Right renal cortex interstitium (tissue), 3 donors: ENCODE data around the gene SUPT20HL2. TPM values are rescaled to one million over a fixed set of nuclear protein-coding genes. Genes with fewer than 3 reads are reported as not detected.
"Not testable (repeated sequence)": the region's sequence is repeated elsewhere in the genome, so short reads cannot be mapped to it uniquely, and the experiment has no call there.

Experiments
- DNase-seq, 3 donors: peaks; one replicate each; pipeline ENCODE4 v3.0.0-alpha.2; 2013; ENCODE audit warnings: low read depth in 3 of 3, low spot score in 2 of 3
- polyA plus RNA-seq, 3 donors: library from polyadenylated mRNA; unstranded; fragments of 120-200 nt; gene quantifications; one replicate each; pipeline ENCODE4 v1.2.1, GENCODE V29; 2013; ENCODE audit not compliant: insufficient read length in 3 of 3

SUPT20HL2 gene
- under 1 TPM in 1 of 3 donors, not detected in 2; 0.11 TPM for polyA plus RNA-seq

GRCh38 chrX:24314019-24314635, at the start of gene SUPT20HL2:
Gene SUPT20HL2, minus strand, starts transcription at chrX:24314069. Its CDS starts 754 bp downstream, at chrX:24313315.
- no peak for DNase-seq

GRCh38 chrX:24362089-24362745, 48.3 kb upstream of the SUPT20HL2 start:
- not testable (repeated sequence) for DNase-seq

- DNase-seq: no peak
Measured at GRCh38 chrX:24360272-24360671, 46.4 kb upstream of the SUPT20HL2 start, which contains the start of gene SUPT20HL1. Gene SUPT20HL1, plus strand, starts transcription at chrX:24360639. Its CDS starts 2,122 bp downstream, at chrX:24362761.

DNA sequence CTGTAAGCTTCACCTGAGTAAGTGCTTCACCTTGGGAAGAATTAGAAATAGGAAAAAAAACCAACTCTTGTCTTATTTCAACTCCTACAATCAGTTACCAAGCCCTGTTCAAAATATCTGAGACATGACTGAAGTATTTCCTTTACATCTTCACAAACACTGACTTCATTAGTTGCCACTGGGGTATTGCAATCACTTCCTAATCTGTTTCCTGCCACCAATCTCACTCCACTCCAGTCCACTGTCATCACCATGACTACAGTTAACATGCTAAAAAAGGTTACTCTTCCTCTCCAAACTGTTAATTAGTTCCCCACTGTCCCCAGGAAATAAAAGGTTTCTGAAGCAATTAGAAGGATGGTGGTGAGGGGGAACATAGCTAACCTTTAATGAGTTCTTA, 43.2 kb upstream of the SUPT20HL2 start:
- DNase-seq: no peak

- DNase-seq: no peak
Measured at GRCh38 chrX:24355095-24355494, 41.2 kb upstream of the SUPT20HL2 start.

- no peak for DNase-seq
Measured at GRCh38 chrX:24350217-24350616, 36.3 kb upstream of the SUPT20HL2 start.

DNA sequence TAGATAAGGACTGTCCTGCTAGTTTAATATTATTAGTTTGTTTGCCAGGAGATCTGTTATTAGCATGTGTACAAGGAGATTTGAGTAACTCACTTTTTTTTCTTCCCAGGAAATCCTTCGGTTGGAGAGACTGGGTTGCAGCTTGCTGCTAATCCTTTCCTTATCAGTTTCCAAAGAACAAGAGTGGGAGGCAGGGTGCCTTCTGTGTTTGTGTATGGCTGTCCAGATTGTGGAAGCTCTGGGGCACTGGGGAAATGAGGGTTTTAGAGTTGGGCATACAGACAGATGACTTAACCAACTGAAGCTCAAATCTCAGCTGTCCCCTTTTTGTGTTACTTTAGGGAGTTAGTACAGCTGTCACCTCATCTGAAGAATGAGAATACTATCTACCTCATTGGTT, 34.0 kb upstream of the SUPT20HL2 start:
- DNase-seq: no peak

DNA sequence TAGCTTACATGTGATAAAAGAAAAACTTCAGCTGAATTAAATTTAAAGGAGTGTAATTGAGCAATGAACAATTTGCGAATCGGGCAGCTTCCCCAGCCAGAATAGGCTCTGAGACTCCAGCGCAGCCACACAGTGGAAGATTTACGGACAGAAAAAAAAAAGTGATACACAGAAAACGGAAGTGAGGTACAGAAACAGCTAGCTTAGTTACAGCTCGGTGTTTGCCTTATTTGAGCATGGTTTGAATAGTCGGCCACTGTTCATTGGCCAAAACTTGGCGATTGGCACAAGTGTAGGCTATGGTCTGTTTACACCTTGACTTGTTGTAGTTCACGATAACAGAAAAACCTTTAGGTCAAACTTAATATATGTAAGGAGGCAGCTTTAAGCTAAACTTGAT, 29.9 kb upstream of the SUPT20HL2 start:
- DNase-seq: no peak

- DNase-seq: no peak
Measured at GRCh38 chrX:24341795-24342194, 27.9 kb upstream of the SUPT20HL2 start.

GRCh38 chrX:24340501-24340900, 26.6 kb upstream of the SUPT20HL2 start:
- no peak for DNase-seq

- DNase-seq: no peak
Measured at GRCh38 chrX:24339911-24340310, 26.0 kb upstream of the SUPT20HL2 start.

GRCh38 chrX:24335871-24336270, 22.0 kb upstream of the SUPT20HL2 start:
- no peak for DNase-seq

DNA sequence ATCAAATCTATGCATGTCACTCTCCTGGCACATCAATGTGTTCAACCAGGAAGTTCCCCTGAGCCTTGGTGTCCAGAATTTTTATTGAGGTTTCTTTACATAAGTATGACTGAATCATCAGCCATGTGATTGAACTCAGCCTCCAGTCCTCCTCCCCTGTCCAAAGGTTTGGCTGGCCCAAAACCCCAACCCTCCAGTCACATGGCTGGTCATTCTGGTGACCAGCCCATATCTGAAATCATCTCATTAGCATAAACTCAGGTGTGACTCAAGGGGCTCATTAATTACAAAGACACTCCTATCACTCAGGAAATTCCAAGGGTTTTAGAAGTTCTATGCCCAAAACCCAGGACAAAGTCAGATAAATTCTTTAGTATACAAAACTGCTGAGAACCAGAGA, 20.6 kb upstream of the SUPT20HL2 start:
- DNase-seq: no peak

DNA sequence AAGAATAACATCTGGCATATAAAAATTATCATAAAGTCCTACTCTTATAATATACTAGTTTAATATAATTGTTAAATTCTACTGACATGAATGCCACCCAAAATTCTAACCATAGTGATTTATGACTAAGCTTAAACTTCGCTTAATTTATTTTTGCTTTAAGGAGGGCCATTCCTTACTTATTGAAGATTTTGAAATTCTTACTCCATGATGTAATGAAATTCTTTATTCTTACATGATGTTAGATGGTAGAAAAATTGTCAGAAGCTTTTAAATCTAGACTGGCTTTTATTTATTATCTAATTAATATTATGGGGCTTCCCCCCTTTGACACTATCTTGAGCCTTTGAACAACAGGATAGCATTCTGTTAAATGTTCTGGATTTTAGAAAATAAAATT, 19.5 kb upstream of the SUPT20HL2 start:
- DNase-seq: no peak

- no peak for DNase-seq
Measured at GRCh38 chrX:24332878-24333277, 19.0 kb upstream of the SUPT20HL2 start.

GRCh38 chrX:24325231-24325630, 11.4 kb upstream of the SUPT20HL2 start:
- no peak for DNase-seq

DNA sequence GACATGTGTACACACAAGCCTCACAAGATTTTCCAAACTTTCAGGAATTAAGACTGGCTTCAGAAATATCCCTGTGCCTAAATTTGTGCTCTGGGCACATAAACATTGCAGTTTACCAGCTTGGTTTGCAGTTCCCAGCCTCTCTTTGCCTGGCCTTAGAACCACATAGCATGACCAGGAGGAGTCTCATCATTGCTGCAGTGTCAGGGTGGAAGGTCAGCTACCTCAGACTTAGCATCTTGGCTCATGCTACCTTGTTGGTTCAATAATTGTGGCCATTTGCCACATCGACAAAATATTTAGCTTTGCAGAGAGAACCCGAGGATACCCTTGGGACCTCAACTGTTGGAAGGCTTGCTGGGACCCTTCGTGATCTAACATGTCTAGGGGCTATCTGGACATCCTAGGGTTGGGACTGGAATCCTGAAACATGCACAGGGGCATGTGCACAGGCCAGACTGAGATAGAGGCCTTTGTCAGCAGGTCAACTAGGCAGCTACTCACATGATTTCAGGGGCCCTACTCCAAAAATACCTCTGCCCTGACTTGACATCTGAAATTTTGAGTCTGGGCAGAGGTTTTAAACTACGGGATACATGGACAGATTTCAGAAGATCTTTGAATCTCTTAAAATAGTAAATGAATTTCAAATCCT, 8.0 kb upstream of the SUPT20HL2 start:
- no peak for DNase-seq

DNA sequence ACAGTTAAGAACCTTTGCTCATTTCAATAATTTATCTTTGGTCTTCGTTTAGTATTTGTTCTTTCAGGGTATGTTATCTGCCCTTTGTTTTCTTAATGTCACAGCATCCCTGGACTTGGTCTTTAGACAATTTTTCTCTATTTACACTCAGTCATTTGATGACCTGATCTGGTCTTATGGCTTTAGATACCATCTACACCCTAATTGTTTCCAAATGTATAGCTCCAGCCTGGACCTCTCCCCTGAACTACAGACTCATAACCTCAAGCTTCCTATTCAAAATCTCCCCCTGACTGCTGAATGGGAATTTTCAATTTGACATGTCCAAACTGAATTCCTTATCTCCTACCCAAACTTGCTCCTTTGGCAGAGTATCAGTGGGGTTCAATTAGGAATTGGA, 3.7 kb upstream of the SUPT20HL2 start:
- no peak for DNase-seq

GRCh38 chrX:24316111-24316510, 2.2 kb upstream of the SUPT20HL2 start:
- no peak for DNase-seq

DNA sequence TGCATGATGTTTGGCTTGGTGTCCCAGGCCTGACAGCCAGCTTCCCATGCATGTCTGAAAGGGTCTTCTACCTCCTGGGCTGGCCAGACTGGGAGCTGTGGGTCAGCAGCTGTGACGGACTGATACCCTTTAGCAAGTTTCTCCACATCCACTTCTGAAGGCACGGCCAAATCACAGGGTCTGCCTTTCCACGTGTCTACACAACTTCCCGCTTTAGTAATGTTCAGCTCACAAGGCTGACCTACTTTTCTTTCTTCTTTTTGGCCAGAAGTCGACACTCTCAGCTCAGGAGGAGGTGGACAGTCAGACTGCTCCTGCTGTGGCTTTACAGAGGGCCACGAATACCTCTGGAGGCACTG, 1.6 kb downstream of the SUPT20HL2 start:
- DNase-seq: not testable (repeated sequence)

- DNase-seq: not testable (repeated sequence)
Measured at GRCh38 chrX:24311507-24312248, 2.2 kb downstream of the SUPT20HL2 start.
